GM12801 (cell line): ENCODE results near the gene TNFAIP8L2.

Experiments used
- CTCF ChIP-seq: IDR thresholded peaks from one replicate; pipeline ENCODE4 v1.5.1; 2011; ENCODE audit warnings: control low read depth; ENCODE audit not compliant: insufficient read length; ENCODE audit errors: extremely low read depth

TNFAIP8L2 gene

GRCh38 chr1:151131701-151132334, 24.6 kb upstream of the TNFAIP8L2 start:
- TF ChIP-seq CTCF = no peak

GRCh38 chr1:151132335-151133017, 24.0 kb upstream of the TNFAIP8L2 start:
- no peak for TF ChIP-seq CTCF

- no peak for TF ChIP-seq CTCF
Observed at GRCh38 chr1:151133018-151133806, 23.2 kb upstream of the TNFAIP8L2 start.

- TF ChIP-seq CTCF = no peak
Observed at GRCh38 chr1:151134396-151134795, 22.1 kb upstream of the TNFAIP8L2 start.

GRCh38 chr1:151134991-151135390, 21.5 kb upstream of the TNFAIP8L2 start:
- no peak for TF ChIP-seq CTCF

GRCh38 chr1:151135433-151136385, 20.7 kb upstream of the TNFAIP8L2 start:
- TF ChIP-seq CTCF = no peak
